Adrenal gland (tissue), 12 donors: ENCODE measurements around the gene MOSPD2. TPM values are rescaled to one million over a fixed set of nuclear protein-coding genes. Genes with fewer than 3 reads are reported as not detected.

ENCODE experiments used
- DNase-seq, 7 donors: peaks; one replicate each; pipeline ENCODE4 v3.0.0-alpha.2; 2019 to 2020
- H3K27ac ChIP-seq, 5 donors: fragments of 200-600 bp; sonication (generic) in 4 of 5; 1 replicate in 3 of 5; 2 replicates in 2 of 5; pipeline versions ENCODE4 v1.5.1 to v1.8.0; 2016 to 2020; ENCODE audit warnings: mild to moderate bottlenecking in 1 of 5
- H3K27me3 ChIP-seq: fragments of 200-600 bp; 2 replicates; pipeline ENCODE4 v1.8.0; 2021
- H3K36me3 ChIP-seq, 2 donors: fragments of 200-600 bp; replicated peaks in 1 of 2; 1 replicate in 1 of 2; 2 replicates in 1 of 2; pipeline versions ENCODE4 v1.5.1 to v1.8.0; 2018 to 2022
- H3K4me1 ChIP-seq, 2 donors: fragments of 200-600 bp; replicated peaks in 1 of 2; 1 replicate in 1 of 2; 2 replicates in 1 of 2; pipeline versions ENCODE4 v1.5.1 to v1.8.0; 2018 to 2021
- H3K4me3 ChIP-seq, 4 donors: fragments of 200-600 bp; sonication (generic) in 3 of 4; one replicate each; pipeline ENCODE4 v1.5.1; 2016 to 2018
- H3K9me3 ChIP-seq, 3 donors: fragments of 200-600 bp; sonication (generic) in 1 of 3; replicated peaks in 1 of 3; 1 replicate in 2 of 3; 2 replicates in 1 of 3; pipeline versions ENCODE4 v1.5.1 to v1.8.0; 2016 to 2021
- CTCF ChIP-seq, 6 experiments: fragments of 450-650 bp in 4 of 6; fragments of 200-600 bp in 2 of 6; sonication (generic) in 1 of 6; IDR thresholded peaks; 1 replicate in 5 of 6; 2 replicates in 1 of 6; pipeline versions ENCODE4 v1.5.1 to v1.8.0; 2016 to 2021; ENCODE audit warnings: antibody characterized with exemption in 6 of 6, mild to moderate bottlenecking in 2 of 6, moderate library complexity in 1 of 6
- POLR2A ChIP-seq, 2 donors: fragments of 450-650 bp; IDR thresholded peaks; one replicate each; pipeline ENCODE4 v1.6.1; 2017; ENCODE audit warnings: antibody characterized with exemption in 2 of 2, mild to moderate bottlenecking in 2 of 2, moderate library complexity in 1 of 2
- WGBS, 4 donors: extraction: QIAGEN DNeasy Blood & Tissue Kit in 2 of 4; methylation state at CpG; one replicate each; pipeline versions ENCODE4 v1.1.5 to v1.1.7; 2013 to 2017; 5-methylcytosine and 5-hydroxymethylcytosine counted together
- intact Hi-C, 2 donors: fragments of 100-400 bp; cut with DNase I; formaldehyde crosslinking; loops; one replicate each; pipeline versions ENCODE4 v1.14.1 to v1.15.0; 2022 to 2023
- polyA plus RNA-seq, 3 donors: library from polyadenylated mRNA; stranded (reverse); fragments of 200-250 nt in 2 of 3; fragments of 350-450 nt in 1 of 3; fragmentation: Illumina TruSeq in 1 of 3; extraction: RNeasy Lipid Tissue Mini Kit (QIAGEN cat#74804) in 1 of 3; gene quantifications; one replicate each; pipeline ENCODE4 v1.2.3, GENCODE V29; 2013 to 2014
- total RNA-seq, 9 donors: library from RNA; depleted of rRNA in 4 of 9; stranded (reverse); fragments of >200 nt in 4 of 9; fragments of 120-200 nt in 1 of 9; fragmentation: NEBNext Ultra II Directional in 1 of 9; extraction: Animal tissue kit (Norgen Biotek cat#: 25700) in 1 of 9; gene quantifications; one replicate each; pipeline versions ENCODE4 v1.1.0 to v1.2.4, GENCODE V29; 2013 to 2023
- donor health status: healthy with polysubstance abuse.
- donor health status: Bipolar disorder and iron deficiency.
- donor health status: DM: yes; HTN: yes; CAD: no.
- donor health status: DM: no; HTN: no; CAD: no.
- donor health status: DM: no; HTN: no; CAD: no.
- donor health status: DM: yes; HTN: yes; CAD: no.

MOSPD2 gene
- total and polyA plus RNA-seq, 12 donors = 2.8 to 29.0 (median 12.4) TPM

GRCh38 chrX:14964500-14964899 is 91.3 kb downstream of the MOSPD2 start:
- intact Hi-C loops = no loop called here
- Histone ChIP-seq H3K9me3 (no peaks in the 10 kb centered on the region), H3K27me3 (peaks cover 4% of the 10 kb centered on the region), H3K4me3 (no peak overlapping the region), H3K27ac (no peak overlapping the region), H3K36me3 (no peaks in the 10 kb centered on the region), H3K4me1 (no peaks in the 10 kb centered on the region)
- DNase-seq = no peak
- no peak for TF ChIP-seq POLR2A (IDR thresholded peaks at IDR 0.05)
- no peak for TF ChIP-seq CTCF (IDR thresholded peaks at IDR 0.05)
- 51 to 64% (median 57%) methylated on average over 2 of the region's 2 CpGs for WGBS, 4 donors

Other genes starting within 250 kb of the MOSPD2 start
- 1 to 10 TPM in 1 of 9 donors, under 1 TPM in 8; 0.18 to 3.5 (median 0.61) TPM for gene FANCB, start 352 bp upstream of the MOSPD2 start, total RNA-seq
- under 1 TPM; 0.03 to 0.73 (median 0.56) TPM for gene FANCB, start 352 bp upstream of the MOSPD2 start, polyA plus RNA-seq